Thyroid gland (tissue), 4 donors: ENCODE data around the gene FARSA.

ENCODE experiments used
- POLR2A ChIP-seq, 2 donors: fragments of 450-650 bp; IDR thresholded peaks; one replicate each; pipeline ENCODE4 v1.6.1; 2017; ENCODE audit warnings: antibody characterized with exemption in 2 of 2, mild to moderate bottlenecking in 2 of 2, moderate library complexity in 1 of 2
- TF ChIP-seq, protein P1 (sequence below), 6 experiments: fragments of 200-600 bp in 3 of 6; fragments of 450-650 bp in 3 of 6; sonication (generic) in 3 of 6; IDR thresholded peaks; one replicate each; pipeline ENCODE4 v1.5.1; 2016 to 2019; ENCODE audit warnings: antibody characterized with exemption in 6 of 6, mild to moderate bottlenecking in 2 of 6, inconsistent platforms in 1 of 6, moderate library complexity in 1 of 6

DNA sequence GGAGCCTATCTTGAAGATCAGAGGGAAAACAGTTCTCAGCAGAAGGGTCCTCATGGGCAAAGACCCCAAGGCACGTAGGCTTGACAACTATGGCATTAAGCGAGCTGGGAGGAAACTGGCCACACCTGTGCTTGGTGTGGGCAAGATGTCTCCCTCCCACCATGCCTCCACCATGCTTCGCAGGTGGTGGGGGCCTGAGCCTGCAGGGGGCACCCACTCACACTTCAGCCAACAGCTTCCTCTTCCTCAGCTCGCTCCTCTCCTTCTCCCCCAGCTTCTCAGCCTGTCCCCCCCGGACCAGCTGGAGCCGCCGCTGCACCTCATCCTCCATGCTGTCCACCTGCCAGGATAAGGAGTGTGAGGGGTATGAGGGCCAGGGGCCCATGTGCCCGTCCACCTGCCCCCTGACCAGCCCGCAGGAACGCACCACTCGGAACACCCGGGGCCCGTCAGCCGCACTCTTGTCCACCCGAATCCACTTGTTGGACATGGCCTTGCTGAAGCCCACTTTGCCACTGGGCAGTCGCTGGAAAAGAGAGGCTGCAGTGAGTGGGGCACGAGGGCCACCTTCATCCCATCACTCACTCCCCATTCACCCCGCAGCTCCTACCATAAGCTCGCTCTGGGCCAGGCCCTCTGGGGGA lies 3.4 kb downstream of the FARSA start:
- TF ChIP-seq, protein P1, sequence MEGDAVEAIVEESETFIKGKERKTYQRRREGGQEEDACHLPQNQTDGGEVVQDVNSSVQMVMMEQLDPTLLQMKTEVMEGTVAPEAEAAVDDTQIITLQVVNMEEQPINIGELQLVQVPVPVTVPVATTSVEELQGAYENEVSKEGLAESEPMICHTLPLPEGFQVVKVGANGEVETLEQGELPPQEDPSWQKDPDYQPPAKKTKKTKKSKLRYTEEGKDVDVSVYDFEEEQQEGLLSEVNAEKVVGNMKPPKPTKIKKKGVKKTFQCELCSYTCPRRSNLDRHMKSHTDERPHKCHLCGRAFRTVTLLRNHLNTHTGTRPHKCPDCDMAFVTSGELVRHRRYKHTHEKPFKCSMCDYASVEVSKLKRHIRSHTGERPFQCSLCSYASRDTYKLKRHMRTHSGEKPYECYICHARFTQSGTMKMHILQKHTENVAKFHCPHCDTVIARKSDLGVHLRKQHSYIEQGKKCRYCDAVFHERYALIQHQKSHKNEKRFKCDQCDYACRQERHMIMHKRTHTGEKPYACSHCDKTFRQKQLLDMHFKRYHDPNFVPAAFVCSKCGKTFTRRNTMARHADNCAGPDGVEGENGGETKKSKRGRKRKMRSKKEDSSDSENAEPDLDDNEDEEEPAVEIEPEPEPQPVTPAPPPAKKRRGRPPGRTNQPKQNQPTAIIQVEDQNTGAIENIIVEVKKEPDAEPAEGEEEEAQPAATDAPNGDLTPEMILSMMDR (IDR thresholded peaks at IDR 0.05), result no peak
- TF ChIP-seq POLR2A (IDR thresholded peaks at IDR 0.05), result no peak
